Uterus (tissue), 4 donors: ENCODE results near the gene NOX5. TPM values are rescaled to one million over a fixed set of nuclear protein-coding genes. Genes with fewer than 3 reads are reported as not detected.
"Not testable (repeated sequence)": the region's sequence is repeated elsewhere in the genome, so short reads cannot be mapped to it uniquely, and the experiment has no call there.

Source experiments
- DNase-seq, 2 donors: peaks; one replicate each; pipeline ENCODE4 v3.0.0-alpha.2; 2019 to 2020
- H3K27ac ChIP-seq, 2 donors: fragments of 200-600 bp; sonication (generic); 1 replicate in 1 of 2; 2 replicates in 1 of 2; pipeline ENCODE4 v1.5.1; 2016 to 2018
- H3K27me3 ChIP-seq, 2 donors: fragments of 200-600 bp; sonication (generic); one replicate each; pipeline ENCODE4 v1.5.1; 2018 to 2019; ENCODE audit warnings: control low read depth in 1 of 2
- H3K36me3 ChIP-seq, 2 donors: fragments of 200-600 bp; sonication (generic); one replicate each; pipeline ENCODE4 v1.5.1; 2019; ENCODE audit warnings: control low read depth in 1 of 2
- H3K4me1 ChIP-seq, 2 donors: fragments of 200-600 bp; sonication (generic); one replicate each; pipeline ENCODE4 v1.5.1; 2018 to 2019; ENCODE audit warnings: control low read depth in 1 of 2
- H3K4me3 ChIP-seq, 2 donors: fragments of 200-600 bp; sonication (generic); 1 replicate in 1 of 2; 2 replicates in 1 of 2; pipeline ENCODE4 v1.5.1; 2018 to 2019; ENCODE audit warnings: mild to moderate bottlenecking in 1 of 2
- H3K9me3 ChIP-seq, 2 donors: fragments of 200-600 bp; sonication (generic); one replicate each; pipeline ENCODE4 v1.5.1; 2019; ENCODE audit warnings: control low read depth in 1 of 2
- CTCF ChIP-seq, 4 experiments: fragments of 200-600 bp in 2 of 4; fragments of 450-650 bp in 2 of 4; sonication (generic) in 2 of 4; IDR thresholded peaks; one replicate each; pipeline ENCODE4 v1.5.1; 2016 to 2019; ENCODE audit warnings: antibody characterized with exemption in 4 of 4, mild to moderate bottlenecking in 2 of 4, moderate library complexity in 1 of 4
- POLR2A ChIP-seq, 2 donors: fragments of 450-650 bp; IDR thresholded peaks; one replicate each; pipeline ENCODE4 v1.6.1; 2016; ENCODE audit warnings: antibody characterized with exemption in 2 of 2, mild to moderate bottlenecking in 1 of 2, moderate library complexity in 1 of 2
- intact Hi-C: fragments of 100-400 bp; cut with DNase I; formaldehyde crosslinking; loops from one replicate; pipeline ENCODE4 v1.15.1; 2023; ENCODE audit warnings: low total_unique reads
- total RNA-seq, 4 donors: library from RNA; depleted of rRNA in 3 of 4; stranded (reverse); fragments of >200 nt in 3 of 4; gene quantifications; one replicate each; pipeline versions ENCODE4 v1.1.0 to v1.2.4, GENCODE V29; 2014 to 2023
- donor health status: DM: yes; HTN: yes; CAD: no.

NOX5 gene
- total RNA-seq, 4 donors from 2014 or later: 0.21 to 0.52 TPM; not detected in 2

GRCh38 chr15:69064649-69065048 is 50.2 kb downstream of the NOX5 start:
- no peak for TF ChIP-seq POLR2A (IDR thresholded peaks at IDR 0.05)
- no peak for TF ChIP-seq CTCF (IDR thresholded peaks at IDR 0.05)
- intact Hi-C loops: no loop called here
- H3K27ac ChIP-seq: no peak overlapping the region

GRCh38 chr15:69066007-69066995 is 51.8 kb downstream of the NOX5 start:
- Histone ChIP-seq H3K4me1 (no peaks in the 10 kb centered on the region), H3K36me3 (no peaks in the 10 kb centered on the region), H3K9me3 (no peaks in the 10 kb centered on the region), H3K27ac (no peak overlapping the region), H3K4me3 (no peak overlapping the region), H3K27me3 (no peaks in the 10 kb centered on the region)
- intact Hi-C loops: no loop called here
- DNase-seq: no peak
- TF ChIP-seq CTCF (IDR thresholded peaks at IDR 0.05) (no peak), POLR2A (IDR thresholded peaks at IDR 0.05) (no peak)

More at GRCh38 chr15:69064649-69065048, 50.2 kb downstream of the NOX5 start:
- Histone ChIP-seq H3K27me3 (no peaks in the 10 kb centered on the region), H3K4me1 (no peaks in the 10 kb centered on the region), H3K9me3 (no peaks in the 10 kb centered on the region), H3K4me3 (no peak overlapping the region), H3K36me3 (no peaks in the 10 kb centered on the region)
- no peak for DNase-seq

DNA sequence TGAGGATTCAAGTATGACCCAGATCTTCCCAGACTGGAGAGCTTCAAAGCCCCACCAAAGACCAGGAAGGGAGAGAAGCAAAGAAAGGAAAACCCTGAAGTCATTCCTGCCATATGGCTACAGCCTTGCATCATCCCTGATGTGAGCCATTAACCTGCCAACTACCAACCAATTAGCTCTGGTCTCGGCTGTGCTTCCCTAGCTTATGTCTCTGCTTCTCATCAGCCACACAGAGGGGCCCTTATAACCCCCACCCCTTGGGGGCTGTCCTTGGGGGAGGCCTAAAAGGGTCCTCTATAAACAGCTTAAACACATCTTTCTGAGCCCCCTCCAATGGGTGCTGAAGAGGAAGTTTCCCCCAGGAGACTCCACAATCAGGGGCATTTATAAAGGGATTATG is 52.8 kb downstream of the NOX5 start:
- no peaks in the 10 kb centered on the region for H3K36me3 ChIP-seq
- no peak for DNase-seq
- H3K4me1 ChIP-seq: no peaks in the 10 kb centered on the region
- H3K4me3 ChIP-seq: no peak overlapping the region
- H3K27me3 ChIP-seq: no peaks in the 10 kb centered on the region
- intact Hi-C loops: no loop called here
- no peak overlapping the region for H3K27ac ChIP-seq
- TF ChIP-seq POLR2A (IDR thresholded peaks at IDR 0.05): no peak
- no peak for TF ChIP-seq CTCF (IDR thresholded peaks at IDR 0.05)
- H3K9me3 ChIP-seq: no peaks in the 10 kb centered on the region

- no peaks in the 10 kb centered on the region for H3K27me3 ChIP-seq
- no peaks in the 10 kb centered on the region for H3K9me3 ChIP-seq
- no peaks in the 10 kb centered on the region for H3K4me1 ChIP-seq
- H3K27ac ChIP-seq: no peak overlapping the region
- no peak for DNase-seq
- no peaks in the 10 kb centered on the region for H3K36me3 ChIP-seq
- TF ChIP-seq POLR2A (IDR thresholded peaks at IDR 0.05) (no peak), CTCF (IDR thresholded peaks at IDR 0.05) (no peak)
- H3K4me3 ChIP-seq: no peak overlapping the region
- intact Hi-C loops: no loop called here
Observed at GRCh38 chr15:69068157-69068556, 53.7 kb downstream of the NOX5 start.

- H3K4me1 ChIP-seq, H3K27me3 ChIP-seq, H3K9me3 ChIP-seq, DNase-seq, intact Hi-C loops, H3K36me3 ChIP-seq, H3K27ac ChIP-seq, H3K4me3 ChIP-seq: not testable (repeated sequence)
Observed at GRCh38 chr15:69069290-69069689, 54.8 kb downstream of the NOX5 start.
